ENCODE data around the gene MYH11.

MYH11 gene

DNA sequence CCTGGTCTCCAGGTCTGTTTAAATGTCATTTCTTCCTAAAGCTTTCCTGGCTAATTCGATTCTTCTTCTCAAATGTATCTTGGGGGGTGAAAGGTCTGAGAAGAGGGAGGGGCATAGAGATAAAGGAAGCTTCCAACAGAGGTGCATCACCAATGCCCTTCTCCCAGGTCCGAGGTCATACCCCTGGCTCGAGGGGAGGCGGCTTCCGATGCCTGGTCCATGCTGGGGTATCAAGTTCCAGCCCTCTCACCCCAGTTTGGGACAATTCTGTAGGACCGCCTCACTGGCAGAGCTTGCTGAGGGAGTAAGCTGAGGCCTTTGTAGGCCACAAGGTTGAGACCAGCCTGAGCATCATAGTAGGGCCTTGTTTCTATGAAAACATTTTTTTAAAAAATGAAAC, 41.8 kb upstream of the MYH11 start:
- H3K4me3 ChIP-seq (replicated peaks; ENCODE audit: low read depth, low read length): no peak overlapping the region
- TF ChIP-seq, protein P1, sequence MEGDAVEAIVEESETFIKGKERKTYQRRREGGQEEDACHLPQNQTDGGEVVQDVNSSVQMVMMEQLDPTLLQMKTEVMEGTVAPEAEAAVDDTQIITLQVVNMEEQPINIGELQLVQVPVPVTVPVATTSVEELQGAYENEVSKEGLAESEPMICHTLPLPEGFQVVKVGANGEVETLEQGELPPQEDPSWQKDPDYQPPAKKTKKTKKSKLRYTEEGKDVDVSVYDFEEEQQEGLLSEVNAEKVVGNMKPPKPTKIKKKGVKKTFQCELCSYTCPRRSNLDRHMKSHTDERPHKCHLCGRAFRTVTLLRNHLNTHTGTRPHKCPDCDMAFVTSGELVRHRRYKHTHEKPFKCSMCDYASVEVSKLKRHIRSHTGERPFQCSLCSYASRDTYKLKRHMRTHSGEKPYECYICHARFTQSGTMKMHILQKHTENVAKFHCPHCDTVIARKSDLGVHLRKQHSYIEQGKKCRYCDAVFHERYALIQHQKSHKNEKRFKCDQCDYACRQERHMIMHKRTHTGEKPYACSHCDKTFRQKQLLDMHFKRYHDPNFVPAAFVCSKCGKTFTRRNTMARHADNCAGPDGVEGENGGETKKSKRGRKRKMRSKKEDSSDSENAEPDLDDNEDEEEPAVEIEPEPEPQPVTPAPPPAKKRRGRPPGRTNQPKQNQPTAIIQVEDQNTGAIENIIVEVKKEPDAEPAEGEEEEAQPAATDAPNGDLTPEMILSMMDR (IDR thresholded peaks at IDR 0.05; ENCODE audit: low read depth, low read length, missing control alignments): no peak
- no peak for DNase-seq (ENCODE audit: extremely low read depth, low read depth)

DNA sequence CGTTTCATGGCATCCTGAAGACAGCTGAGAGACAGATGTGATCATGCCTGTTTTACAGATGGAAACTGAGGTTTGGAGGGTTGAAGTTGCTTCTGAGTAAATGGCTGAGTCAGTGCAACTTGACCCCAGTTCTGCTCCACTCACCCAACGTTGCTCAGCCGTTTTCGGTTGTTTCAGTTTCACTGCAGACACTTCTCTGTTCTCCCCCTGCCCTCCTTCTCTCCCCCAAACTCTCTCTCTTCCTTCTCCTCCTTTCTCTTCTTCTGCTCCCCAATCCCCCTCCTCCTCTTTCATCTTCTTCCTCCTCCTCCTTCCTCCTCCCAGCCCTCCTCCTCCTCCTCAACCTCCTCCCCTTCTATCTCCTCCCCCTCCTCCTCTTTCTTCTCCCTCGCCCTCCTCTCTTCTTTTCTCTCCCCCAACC, 41.0 kb upstream of the MYH11 start:
- peak; percentile 70 for DNase-seq (ENCODE audit: extremely low read depth, low read depth)
- H3K4me3 ChIP-seq (replicated peaks; ENCODE audit: low read depth, low read length): peak overlapping the region; percentile 30
- TF ChIP-seq, protein P1 (IDR thresholded peaks at IDR 0.05; ENCODE audit: low read depth, low read length, missing control alignments): no peak

DNA sequence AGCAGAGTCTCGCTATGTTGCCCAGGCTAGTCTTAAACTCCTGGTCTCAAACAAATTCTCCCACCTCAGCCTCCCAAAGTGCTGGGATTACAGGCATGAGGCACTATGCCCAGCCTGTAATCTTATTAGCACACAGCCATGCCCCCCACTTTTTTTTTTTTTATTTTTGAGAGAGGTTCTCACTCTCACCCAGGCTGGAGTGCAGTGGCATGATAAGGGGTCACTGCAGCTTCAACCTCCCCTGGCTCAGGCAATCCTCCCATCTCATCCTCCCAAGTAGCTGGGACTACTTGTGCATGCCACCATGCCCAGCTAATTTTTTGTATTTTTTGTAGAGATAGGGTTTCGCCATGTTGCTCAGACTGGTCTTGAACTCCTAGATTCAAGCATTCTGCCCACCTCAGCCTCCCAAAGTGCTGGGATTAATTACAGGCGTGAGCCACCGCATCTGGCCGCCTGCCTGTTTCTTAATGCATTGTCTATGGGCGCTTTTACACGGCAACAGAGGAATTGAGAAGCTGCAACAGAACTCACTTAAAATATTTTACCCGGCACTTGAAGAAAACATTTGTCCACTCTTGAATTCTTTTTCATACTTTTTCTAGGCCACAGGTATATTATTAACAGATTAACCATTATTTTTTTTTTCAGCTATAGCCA, 40.4 kb upstream of the MYH11 start:
- TF ChIP-seq, protein P1 (IDR thresholded peaks at IDR 0.05; ENCODE audit: low read depth, low read length, missing control alignments): no peak
- DNase-seq (ENCODE audit: extremely low read depth, low read depth): peak; percentile 32
- peak overlapping the region; percentile 30 for H3K4me3 ChIP-seq (replicated peaks; ENCODE audit: low read depth, low read length)

DNA sequence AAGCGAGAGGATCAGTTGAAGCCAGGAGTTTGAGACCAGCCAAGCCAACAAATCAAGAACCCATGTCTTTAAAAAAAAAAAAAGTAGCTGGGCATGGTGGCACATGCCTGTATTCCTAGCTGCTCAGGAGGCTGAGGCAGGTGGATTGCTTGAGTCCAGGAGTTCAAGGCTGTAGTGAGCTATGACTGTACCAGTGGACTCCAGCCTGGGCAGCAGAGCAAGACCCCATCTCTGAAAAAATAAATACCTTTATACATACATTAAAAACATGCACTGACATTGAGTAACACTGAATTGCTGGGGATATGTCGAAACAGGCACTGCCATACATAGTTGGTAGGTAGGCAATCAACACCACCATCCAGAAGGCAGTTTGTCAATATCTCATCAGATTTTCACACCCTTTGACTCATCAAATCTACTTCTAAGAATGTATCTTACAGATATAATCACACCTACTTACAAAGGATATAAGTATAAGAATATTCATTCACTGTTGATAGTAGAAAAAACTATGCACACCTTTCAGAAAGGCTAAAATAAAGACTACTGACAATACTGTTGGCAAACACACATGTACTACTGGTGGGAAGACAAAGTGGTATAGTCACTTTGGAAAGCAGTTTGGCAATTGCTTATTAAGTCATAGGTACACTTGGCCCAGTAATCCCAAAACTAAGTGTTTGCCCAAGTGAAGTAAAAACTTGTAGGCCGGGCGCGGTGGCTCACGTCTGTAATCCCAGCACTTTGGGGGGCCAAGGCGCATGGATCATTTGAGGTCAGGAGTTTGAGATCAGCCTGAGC, 37.9 kb upstream of the MYH11 start:
- TF ChIP-seq, protein P1 (IDR thresholded peaks at IDR 0.05; ENCODE audit: low read depth, low read length, missing control alignments): no peak

DNA sequence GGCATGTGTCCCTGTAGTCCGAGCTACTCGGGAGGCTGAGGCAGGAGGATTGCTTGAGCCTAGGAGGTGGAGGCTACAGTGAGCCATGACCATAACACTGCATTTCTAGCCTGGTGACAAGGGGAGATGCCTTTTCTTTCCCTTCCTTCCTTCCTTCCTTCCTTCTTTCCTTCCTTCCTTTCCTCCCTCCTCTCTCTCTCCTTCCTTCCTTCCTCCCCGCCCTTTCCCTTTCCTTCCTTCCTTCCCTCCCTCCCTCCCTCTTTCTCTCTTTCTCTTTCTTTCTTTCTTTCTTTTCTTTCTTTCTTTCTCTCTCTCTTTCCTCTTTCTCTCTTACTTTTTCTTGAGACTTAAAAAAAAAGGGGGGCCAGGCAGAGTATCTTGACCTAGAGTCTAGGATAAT, 34.7 kb upstream of the MYH11 start:
- TF ChIP-seq, protein P1 (IDR thresholded peaks at IDR 0.05; ENCODE audit: low read depth, low read length, missing control alignments): no peak
- no peak for DNase-seq (ENCODE audit: extremely low read depth, low read depth)
- H3K4me3 ChIP-seq (replicated peaks; ENCODE audit: low read depth, low read length): no peak overlapping the region

More for the DNA sequence above, 37.9 kb upstream of the MYH11 start:
- H3K4me3 ChIP-seq (replicated peaks; ENCODE audit: low read depth, low read length): no peak overlapping the region
- DNase-seq (ENCODE audit: extremely low read depth, low read depth): no peak

DNA sequence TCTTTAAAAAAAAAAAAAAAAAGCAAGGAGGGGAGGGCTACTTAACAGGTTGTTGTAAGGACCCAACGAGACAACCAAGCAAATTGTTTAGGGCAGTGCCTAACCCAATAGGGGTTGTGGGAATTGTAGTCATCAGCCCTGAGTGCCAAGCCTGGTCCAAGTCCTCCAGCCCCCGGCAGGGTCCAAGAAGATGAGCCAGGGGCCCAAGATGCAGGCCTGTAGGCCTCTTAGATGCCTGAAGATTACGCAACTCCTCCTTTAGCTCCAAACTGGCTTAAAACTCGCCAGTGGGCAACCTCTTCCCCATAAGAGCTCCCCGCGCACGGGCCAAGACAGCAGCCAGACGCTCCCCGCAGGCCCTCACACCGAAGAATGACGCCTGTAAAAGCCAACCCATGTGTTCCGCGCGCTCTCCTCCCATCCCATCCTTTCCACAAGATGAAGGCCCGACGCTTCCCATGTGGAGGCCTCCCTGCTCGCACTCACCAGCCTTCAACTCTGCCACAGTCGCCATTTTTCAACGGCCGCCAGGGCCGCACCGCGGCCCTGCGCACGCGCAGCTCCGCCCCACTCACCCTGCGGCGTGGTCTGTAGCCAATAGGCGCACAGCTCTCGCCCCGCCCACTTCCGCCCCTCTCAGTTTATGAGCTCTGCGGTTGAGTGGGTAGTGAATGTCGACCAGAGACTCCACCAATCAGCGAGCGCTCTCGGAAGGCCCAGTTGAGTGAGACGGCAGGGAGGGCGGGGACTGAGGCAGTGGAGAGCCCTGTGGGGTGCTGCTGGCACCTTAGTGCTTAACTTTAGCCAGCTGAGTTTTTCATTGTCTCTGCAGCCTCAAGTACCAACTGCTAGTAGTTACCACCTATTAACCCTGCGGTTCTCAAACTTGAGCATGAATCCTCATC, 31.5 kb upstream of the MYH11 start, which contains the start of gene CEP20:
Gene CEP20, minus strand, starts transcription at position 532 of the 905 bp plus-strand sequence. Its CDS starts 18 bp downstream, at position 514.
- peak within 1 kb of the TSS; percentile 83 for H3K4me3 ChIP-seq (replicated peaks; ENCODE audit: low read depth, low read length)
- DNase-seq (ENCODE audit: extremely low read depth, low read depth): peak; percentile 98
- TF ChIP-seq, protein P1 (IDR thresholded peaks at IDR 0.05; ENCODE audit: low read depth, low read length, missing control alignments): peak; percentile 15

Data from HFF-Myc (cell line).